RPMI8226 (cell line): ENCODE measurements around the gene NR2F2.

Source experiments
- DNase-seq: peaks from one replicate; pipeline ENCODE4 v3.0.0-alpha.2; 2015

The NR2F2 gene

DNA sequence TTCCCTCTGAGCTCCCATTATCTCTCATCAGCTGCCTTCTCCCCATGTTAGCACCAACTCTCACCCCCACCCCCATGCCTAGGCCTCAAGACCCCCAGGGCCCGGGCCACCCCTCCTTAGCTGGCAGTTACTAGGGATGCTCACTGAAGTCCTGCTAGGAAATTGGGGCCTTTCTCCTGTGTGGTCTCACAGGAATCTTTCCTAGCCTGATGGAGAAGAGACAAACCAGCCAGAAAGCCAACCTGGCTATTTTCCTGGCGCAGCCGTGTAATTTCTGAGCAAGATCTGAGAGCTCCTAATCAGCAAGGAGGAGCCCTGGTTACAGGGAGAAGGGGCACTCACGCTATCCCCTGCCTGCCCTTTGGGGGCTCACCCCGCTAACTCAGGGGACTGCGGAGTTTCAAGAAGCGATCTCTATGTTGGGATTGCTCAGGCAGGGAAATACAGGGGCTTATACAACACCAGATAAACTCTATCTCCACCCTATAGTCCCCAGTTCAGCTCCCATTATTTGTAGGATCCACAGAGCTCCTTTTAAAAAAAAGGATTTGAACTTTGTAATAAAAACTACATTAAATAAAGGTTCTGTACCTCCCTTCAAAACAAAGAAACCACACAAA is 25.2 kb downstream of the NR2F2 start:
- no peak for DNase-seq

DNA sequence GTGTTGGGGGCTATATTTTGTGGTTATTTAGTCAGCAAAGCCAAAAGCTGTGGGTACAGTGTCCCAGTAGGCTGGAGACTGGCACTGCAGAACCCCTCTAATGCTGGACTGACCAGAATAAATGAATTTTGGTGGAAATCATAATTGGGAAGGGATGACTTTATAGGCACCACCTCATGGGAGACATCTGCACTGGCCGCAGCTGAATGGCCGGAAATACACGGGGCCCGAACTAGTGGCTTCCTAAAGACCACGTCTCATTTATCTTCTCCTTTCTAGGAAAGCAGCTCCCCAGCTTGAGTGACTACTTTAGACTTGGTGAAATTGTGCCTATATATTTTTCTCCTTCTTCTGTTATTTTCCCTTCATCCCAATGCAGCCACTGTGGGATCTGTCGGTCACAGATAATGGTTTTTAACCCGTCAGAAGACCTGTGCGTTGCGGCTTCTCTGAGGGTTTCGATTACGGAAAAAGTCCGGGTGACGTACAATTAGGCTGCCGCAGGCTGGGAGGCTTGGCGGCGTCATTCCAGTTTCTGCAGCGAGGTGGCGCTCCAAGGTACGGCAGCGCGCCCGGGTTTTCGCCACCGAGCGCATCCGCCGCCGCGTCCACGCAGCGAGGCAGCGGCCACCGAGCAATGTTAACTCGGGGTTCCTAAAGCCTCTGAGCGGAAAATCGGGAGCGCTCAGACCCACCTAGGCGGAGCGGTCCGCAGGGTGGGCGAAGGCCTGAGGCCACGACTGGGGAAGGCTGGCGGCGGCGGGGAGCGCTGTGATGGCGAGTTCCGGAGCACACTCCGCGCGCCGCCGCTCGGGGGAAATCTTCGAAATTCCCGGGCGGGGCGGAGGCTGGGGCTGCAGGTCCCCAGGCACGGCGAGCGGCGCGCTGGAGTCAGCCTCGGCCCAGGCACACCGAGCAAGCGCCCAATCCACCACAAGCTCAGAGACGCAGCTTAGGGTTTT is 26.3 kb downstream of the NR2F2 start:
- peak; percentile 78 for DNase-seq

DNA sequence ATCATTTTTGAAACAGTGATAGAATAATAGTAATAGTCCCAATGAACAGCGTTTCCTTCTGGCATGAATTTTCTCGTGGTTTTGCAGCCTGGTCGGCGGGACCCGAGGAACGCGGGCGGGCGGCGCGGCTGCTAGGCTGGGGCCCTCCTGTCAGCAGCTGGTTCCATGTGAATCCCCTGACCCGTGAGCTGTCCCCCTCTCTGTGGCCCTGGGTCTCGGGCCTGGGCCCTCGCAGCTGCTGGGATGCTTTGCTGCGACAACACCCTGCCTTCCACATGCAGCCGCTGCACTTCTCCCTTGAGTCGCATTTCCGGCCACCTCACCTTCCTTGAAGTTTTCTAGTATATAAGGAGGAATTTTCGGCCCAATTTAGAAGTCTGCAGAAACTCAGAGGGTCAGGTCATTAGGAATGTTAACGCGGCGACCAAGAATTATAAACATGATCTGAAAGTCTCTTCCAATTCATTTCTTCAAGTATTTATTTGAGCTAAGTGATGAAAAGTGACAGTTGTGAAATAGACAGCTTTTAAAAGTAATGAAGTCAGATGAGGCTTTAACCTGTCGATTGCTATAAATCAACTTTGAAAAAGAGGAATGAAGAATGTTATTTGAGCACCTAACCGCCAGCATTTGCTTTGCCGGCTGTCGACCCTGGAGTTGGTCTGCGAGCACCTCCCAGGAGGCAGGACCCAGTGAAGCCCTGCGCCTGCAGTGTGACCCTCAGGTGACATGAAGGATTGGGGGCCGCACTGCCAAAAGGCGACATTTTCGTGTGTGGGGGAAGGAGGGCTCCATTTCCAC is 27.7 kb downstream of the NR2F2 start:
- no peak for DNase-seq

DNA sequence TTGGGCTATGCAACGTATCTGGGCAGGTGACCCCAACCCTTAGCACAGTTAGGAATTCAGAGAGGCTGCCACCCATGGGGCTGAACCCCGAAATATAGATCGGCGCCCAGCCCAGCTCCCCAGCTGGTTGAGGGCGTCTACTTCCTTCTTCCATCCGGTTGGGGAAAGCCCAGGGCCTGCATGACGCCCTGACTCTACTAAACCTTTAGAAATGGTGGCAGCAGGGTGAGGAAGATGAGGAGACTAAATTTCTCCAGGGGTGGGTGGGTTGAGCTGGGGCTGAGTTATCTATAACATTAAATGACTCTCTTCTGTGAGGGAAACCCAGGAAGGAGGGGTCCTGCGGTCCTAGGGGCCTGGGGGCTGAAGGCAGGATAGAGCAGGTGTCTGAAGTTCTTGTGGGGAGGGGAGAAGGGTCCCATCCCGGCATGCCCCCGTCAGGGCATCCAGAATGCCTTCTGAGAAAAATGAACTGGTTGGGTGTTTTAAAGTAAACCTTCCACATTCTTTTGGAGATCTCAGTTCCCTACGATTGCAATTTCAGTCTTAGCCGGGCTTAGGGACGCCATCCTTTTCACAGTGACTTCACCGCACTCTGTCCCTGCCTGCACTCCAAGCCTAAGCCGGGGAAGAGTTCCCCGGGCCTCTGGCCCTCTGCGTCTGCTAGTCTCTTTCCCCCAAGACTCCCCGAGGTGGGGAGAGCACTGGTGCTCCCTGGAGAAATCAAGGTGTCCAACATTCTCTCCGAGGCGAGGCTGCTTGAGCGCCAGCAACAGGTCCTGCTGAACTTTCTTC is 28.5 kb downstream of the NR2F2 start:
- DNase-seq, result no peak

DNA sequence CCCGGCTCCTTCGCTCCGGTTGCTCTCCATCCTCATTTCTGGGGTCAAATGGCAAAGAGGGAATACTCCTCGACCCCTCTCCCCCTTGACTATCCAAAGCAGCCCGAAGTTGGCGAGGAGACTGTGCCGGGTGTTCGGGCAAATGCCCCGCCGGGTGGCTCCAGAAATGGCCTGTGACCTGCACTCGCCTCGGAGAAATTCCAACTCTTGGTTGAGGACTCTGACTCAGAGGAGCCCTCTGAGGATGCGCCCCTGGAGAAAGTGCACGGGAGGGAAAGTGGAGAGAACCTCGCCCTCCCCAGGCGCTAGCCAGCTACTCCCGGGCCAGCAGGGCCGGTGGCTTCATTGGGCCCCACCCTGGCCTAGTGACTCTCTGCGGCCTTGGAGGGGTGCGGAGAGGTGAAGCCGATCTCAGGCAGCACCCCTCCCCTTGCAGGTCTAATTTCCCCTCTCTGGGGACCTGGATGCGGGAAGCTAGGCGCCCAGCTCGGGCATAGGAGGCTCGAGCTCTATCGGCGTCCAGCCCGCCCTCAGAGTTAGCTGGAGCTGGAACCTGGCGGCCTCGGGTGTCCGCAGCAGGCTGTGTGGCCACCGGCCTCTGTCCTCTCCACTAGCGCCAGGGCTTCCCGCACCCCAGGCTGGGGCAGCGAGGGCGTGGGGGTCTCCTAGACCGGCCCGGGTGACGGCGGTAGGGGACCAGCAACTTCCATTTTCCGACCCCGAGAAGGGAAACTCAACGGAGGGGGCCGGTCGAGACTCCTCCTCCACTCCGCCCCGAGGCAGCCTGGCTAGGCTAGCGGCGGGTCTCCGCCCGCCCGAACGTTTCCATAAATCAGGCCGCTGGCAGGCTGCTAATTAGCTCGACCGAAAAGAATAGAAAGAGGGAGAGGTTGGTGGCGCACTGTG is 29.4 kb downstream of the NR2F2 start:
- DNase-seq, result no peak

DNA sequence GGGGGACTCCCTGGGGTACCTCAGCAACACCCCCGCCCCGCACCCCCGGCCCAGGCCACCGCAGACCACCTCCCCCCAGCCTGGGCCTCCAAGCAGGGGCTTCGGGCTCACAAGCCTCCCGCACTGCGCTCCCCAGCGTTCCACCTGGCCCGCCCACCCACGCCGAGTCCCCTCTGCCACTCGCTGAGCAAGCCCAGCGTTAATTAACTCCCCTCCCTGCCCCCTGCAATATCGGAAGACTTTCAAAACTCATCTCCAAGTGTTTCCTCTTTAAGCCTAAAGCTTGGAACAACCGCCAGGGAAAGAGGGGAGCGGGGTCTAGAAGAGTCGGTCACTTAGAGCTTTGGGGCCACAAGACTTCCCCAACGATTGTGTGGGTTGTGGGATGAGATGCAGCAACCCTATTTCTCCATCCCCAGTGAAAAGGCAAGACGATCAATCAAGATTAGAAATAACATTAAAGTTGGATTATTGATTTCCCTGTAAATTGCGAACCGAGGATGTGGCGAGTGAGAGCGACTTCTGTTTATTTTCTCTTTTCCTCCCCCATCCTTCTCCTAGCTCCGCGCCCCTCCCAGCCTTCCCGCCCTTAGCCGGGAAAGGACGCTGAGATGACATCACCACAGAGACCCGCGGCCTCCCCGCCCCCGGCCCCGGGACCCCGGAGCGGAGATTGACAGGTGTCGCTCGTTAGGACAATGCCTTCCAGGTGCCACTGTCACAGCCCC is 30.2 kb downstream of the NR2F2 start:
- DNase-seq, result no peak

DNA sequence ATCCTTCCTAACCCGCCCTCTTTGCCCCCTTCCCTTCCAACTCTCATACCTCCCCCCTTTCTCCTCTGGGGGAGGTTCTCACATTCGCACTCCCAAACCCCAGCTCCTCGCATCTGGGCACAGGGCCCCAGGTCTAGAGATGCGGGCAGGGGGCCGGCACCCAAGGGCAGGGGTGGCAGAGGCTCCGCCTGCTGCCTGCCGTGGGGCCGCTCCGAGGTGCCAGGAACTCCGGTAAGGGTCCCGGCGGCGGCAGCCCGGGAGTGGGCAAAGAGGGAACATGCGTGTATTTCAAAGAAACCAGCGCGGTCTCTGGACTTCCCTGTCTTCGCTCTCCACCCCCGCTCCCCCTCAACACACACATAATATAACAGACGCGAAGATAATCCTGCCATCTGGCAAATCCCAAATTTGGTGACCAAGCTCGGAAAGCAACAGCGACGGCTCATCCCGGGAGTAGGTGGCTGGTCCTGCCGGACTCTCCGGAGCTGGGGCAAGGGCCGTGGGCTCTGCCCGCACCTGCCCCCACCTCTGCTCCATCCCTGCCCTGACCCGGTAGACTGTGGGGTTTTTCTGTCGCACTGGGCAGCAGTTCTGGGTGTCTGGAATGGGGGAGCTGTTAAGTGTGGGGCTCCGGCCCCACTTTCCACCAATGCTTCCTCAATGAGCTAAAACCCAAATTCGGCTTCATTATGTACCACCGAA is 31.0 kb downstream of the NR2F2 start:
- no peak for DNase-seq

DNA sequence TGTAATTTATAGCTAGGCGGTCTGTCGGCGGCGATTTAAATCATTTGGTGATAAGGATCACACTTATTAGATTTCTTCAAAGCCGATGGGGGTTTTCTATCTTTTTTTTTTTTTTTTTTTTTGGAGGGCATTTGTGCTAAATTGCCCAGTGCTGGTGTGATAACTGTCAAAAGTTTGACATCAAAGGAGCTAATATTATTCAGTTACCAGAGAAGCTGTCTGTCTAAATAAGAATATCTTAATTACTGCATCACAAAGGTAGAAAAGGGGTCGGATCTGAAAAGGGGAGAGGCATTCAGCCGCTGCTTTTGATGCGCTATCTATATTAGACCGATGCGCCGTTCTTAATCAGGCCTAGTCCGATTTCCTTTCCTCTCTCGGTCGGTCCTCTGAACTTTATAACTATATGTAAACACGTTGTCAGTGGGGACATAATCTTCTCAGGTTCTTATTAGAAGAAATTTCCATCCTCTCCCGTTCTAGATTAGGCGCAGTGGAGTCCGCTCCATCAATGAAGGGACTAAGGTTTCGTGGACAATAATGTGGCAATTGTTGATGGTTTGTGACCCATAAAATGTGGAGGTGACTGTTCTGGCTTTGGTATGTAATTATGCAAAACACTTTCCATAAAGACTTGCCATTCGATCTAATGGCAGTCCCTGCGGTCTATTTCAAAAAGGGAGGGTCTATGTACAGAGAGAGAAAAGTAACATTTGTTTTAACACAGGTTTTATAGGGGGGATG is 31.7 kb downstream of the NR2F2 start:
- DNase-seq, result no peak

DNA sequence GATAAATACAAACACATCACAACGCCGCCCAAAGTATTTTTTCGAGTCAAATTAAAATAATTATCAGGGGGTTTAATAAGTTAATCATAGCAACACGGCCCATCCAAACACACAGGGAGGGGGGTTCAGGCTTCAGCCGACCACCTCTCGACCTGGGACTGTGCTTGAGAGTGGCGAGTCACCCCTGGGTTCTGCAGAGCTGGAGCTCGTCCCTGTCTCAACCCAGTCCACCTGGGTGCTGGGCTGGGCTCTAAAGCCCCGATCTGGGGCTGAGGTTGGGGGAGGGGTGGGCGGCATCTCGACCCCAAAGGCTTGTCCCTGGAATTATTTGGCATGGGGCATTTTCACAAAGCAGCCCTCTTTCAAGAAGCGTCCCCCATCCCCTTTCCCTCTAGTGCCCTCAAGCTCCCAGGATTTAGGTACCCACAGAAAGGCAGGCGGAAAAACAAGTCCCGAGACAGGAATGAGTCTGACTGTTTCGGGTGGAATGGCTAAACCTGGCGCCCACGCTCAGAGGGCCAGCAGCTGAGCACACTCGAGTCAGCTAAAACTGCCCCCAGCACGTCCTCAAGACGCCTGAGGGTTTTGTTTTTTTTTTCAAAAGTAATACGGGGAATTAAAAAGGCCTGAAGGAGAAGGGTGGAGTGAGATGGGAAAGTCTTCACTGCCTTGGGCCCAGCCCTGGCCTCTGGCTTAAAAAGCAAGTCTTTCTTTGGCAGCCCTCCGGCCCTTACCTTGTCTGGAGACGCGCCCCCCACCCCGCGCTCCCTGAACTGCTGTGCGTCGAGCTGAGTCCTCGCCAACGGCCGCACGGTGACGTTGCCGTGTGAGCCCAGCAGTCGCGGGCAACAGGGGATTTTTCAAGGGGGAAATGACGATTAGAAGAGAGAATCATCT is 32.5 kb downstream of the NR2F2 start:
- DNase-seq, result no peak

DNA sequence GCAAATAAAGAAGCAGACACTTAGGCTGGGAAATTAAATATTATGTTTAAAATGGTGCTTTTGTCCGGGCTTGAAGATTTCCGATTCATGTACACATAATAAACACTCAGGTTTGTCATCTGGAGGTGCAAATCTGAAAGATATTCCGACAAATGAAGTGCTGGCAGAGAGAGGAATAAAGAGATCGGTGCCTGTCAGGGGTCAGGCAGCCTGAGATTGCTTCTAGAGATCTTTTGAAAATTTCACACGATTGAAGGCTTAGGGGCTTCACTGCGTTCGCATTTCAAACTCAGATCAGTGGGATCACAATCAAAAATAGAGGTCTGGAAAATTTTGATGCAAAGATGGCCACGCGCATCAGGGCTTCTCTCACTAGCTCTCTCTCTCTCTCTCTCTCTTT is 33.2 kb downstream of the NR2F2 start:
- no peak for DNase-seq

DNA sequence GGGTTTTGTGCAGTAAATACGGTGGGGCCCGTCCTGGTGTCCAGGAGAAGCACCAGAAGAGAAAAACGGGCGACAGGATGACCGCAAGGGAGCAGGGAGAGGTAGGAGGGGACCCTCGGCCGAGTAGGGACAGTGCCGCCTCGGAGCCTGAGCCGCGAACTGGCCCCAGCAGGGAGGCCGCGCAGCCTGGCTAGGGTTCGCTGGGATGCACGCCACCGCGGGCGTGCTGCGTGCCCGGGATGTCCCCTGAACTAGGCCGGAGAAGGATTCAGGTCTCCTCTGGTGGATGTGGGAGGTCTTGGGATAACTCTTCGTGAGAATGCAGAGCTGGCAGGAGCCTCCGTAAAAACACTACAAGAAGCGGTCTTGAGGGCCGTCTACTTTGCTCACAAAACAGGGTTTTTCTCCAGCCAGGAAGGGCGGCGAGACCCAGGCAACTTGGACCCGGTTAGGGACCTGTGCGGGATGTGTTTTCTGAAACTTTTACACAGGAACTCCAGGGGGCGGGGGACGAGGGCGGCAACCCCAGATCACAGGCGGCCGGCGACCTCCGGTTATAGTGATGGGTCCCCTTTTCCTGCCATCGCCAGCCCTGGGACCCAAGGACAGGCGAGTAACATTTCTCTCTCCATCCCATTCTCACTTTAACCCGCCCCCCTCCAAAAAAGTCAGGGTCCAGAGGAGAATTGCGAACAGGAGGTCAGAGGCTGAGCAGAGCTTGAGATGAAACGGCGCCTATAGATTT is 35.5 kb downstream of the NR2F2 start:
- DNase-seq, result no peak

DNA sequence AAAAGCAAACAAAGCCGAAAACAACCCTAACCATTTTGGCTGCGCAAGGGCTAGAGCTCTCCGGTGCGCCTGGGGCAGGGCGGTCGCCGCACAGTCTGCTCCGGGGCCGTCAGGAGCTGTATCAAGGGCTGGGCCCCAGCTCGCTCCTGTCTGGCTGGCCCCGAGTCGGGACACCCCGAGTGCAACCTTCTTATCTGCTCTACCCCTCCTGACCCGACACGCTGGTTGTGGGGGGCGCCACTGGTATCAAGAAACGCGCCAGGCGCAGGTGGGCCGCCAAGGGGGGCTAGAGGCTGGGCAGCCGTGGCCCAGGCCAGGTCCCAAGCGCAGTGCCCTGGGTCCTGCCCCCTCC is 36.0 kb downstream of the NR2F2 start:
- no peak for DNase-seq

DNA sequence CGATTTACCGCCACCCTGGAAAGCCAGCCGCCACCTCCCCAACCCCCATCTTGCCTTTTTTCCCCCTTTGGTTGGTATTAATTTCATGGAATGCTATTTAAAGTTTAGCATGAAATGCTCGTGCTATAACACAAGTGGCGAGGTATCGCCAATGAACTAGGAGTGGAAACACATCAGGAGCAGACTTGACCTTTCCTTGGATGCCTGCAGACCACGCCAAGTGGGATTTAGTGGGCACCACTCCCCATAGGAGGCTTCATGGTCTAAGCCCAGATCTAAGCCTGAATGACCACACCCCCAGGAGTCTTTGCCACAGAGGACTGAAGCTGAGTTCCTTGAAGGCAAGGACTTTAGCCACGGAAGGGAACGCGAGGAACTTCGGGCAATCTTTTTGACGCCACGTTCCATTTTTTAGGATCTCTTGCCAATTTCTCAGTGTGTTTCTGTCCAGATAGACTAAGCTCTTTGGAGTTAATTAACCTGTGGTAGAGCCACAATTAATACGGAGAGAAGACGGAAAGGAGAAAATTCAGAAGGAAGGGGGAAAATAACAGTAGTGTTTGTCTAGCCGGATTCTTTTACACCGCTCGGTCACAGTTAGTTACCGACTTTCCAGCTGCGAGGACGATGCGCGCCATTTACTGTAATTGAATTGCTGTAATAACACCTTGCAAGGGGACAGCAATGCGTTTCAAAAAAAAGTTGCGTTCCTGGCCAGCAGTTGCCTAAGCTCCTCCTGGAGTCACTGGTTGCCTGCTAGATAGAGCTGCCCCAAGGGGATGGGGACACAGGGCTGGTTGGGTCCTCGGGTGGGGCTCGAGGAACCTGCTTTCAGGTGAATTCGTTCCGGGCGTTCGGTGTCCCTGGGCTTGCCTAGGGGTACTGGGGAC is 37.1 kb downstream of the NR2F2 start:
- DNase-seq, result no peak

DNA sequence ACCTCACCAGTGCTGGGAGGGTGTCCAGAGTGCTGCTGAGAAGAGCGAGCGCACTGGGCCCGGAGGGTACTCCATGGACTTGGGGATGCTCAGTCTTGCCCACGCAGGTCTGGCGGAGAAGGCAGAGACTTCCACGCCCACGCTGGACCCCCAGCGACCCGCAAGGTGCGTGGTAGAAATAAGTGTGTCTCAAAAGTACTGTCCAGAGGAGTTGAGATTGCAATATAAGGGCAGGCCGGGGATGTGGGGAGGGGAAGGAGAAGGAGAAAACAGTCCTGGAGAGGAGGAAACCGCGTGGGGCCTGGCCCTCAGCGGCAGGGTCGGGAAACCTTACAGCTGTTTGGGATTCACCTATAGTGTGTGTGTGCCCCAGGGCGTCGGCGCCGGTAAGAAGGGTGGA is 38.9 kb downstream of the NR2F2 start:
- no peak for DNase-seq

DNA sequence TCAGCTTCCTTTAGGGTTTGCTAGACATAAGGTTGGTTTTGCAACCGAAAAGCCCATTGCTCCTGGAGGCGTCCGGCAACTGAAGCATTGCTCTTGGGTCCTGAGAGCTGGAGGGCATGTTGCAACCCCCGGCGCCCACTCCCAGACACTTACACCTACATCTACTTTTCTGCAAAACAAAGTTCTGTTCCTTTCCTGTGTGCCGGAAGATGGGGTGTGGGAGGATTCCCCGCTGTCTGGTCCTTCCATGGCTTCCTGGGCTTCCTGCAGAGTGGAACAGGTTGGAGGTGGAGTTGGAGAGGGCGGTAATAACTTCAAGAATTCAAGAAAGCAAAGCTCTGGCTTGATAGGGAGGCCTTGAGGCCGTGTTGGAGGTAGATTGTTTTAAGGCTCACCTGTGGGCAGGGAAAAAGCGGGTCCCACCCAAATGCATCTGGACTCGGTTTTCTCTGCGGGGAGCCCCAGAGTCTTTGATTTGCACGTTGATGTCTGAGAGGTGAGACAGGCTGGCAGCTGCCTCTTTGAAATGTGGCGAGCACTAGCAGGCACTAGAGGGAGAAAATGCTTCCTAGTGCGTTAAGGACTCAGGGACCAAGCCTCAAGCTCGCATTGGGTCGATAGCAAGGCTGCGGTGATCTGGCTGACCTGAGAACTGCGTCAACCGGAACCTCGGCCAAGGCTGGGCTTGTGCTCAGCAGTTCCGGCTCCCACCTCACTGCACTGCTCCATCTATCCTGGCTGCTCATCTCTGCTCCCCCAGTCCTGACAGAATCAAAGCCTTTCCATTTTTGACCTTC is 39.5 kb downstream of the NR2F2 start:
- DNase-seq, result no peak

DNA sequence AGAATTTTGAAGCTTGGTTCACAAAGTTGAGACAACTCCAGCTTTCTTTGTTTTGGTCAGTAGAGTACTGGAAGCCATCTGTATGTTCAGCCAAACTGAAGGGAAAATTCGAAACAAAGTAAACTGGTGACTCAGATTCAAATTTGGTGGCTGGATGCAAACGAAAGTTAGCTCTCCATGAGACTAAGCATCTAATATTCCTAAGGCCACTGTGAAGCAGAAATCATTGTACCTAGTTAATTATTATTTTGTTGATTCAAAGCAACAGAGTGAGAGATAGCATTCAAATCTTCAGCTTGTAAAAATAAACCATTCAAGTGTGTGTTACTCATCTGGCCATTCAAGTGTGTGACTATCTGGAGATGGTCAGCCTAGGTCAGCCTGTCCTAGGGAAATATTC is 42.1 kb downstream of the NR2F2 start:
- DNase-seq, result no peak
